Ramos (cell line): ENCODE measurements around the gene ZP3.
"Not testable (repeated sequence)": the region's sequence is repeated elsewhere in the genome, so short reads cannot be mapped to it uniquely, and the experiment has no call there.

Experiments
- in situ Hi-C: fragments of 300-500 bp; cut with MboI; formaldehyde crosslinking; loops from one replicate; pipeline ENCODE4 v1.14.3; 2022; ENCODE audit warnings: low sequenced_read_pairs; ENCODE audit not compliant: unreplicated experiment

Gene ZP3

DNA sequence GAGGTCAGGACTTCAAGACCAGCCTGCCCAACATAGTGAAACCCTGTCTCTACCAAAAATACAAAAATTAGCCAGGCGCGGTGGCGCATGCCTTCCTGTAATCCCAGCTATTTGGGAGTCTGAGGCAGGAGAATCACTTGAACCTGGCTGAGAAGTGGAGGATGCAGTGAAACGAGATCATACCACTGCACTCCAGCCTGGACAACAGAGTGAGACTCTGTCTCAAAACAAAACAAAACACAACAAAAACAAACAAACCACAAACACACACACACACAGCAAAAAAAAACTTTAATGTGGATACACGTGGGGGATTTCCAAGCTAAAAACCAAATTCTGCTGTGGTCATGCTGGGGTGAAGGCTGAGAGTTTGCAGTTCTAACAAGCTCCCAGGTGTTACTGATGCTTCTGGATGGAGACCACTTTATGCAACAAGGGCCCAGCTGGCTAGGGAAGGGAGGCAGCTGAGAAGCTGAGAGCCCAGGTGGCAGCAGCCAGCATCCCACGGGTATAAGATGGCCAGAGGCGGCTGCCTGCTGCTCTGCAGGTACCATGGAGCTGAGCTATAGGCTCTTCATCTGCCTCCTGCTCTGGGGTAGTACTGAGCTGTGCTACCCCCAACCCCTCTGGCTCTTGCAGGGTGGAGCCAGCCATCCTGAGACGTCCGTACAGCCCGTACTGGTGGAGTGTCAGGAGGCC is at the start of gene ZP3:
TSS of gene ZP3 (plus strand) at position 538 of the 699 bp plus-strand sequence. CDS start at position 553, 15 bp downstream.
- in situ Hi-C loops: loop anchor here (10.0 kb wide), 1 partner anchor 80 kb away; no protein-coding TSS in a partner anchor

DNA sequence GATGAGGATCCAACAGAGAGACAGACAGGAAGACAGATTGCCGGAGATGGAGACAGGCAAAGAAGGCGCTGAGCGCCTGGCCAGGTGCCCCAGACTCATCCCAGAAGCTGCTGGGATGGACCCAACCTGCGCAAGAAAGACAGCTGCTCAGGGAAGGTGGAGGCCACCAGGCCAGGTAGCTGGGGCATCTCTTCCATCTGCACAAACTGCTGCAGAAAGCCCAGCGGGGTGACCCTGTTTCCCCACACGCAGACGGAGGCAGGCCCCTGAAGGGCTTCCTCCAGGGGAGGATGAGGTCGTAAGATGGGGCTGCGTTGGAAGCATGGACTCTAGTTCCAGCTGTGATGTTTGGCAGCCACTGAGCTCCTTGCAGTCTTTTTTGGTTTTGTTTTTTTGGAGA is 49.5 kb upstream of the ZP3 start:
- in situ Hi-C loops: no loop called here

DNA sequence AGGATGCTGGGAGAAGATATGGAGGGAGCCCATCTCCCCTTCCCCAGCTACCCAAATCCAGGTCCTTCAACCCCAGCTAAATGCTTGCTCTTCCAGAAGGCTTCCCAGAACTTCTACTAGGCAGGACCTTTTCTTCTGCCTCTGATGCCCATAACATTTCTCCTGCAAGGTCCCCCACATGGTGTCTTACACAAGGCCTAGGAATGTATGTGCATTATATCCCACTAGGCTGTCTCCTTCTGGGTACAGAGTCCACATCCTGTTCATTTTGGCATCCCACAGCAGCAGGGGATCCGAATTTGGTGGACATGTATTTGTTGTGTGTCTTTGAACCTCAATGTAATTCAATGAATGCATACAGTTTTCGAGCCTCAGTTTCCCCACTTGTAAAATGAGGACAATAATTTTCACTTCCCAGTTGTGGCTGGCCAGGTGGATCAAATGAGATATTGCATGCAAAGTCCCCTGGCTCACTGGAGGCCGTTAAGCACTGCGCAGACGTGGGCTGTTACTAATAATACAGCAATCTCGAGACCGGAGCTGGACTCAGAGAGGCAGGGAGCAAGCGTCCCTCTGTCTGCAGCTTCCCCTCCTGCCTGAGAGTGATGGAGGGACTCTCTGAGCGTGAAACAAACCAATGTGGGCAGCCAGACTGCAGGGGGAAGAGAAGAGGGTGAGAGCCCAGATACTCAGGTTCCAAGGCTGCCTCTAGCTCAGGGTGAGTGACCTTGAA is 47.4 kb upstream of the ZP3 start:
- in situ Hi-C loops: no loop called here

DNA sequence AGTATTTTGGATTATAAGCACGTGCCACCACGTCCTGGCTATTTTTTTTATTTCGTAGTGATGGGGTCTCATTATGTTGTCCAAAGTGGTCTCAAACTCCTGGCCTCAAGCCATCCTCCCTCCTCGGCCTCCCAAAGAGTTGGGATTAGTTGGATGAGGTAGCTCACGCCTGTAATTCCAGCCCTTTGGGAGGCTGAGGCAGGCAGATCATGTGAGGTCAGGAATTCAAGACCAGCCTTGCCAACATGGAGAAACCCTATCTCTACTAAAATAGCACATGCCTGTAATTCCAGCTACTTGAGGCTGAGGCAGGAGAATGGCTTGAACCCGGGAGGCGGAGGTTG is 44.2 kb upstream of the ZP3 start:
- in situ Hi-C loops: no loop called here

DNA sequence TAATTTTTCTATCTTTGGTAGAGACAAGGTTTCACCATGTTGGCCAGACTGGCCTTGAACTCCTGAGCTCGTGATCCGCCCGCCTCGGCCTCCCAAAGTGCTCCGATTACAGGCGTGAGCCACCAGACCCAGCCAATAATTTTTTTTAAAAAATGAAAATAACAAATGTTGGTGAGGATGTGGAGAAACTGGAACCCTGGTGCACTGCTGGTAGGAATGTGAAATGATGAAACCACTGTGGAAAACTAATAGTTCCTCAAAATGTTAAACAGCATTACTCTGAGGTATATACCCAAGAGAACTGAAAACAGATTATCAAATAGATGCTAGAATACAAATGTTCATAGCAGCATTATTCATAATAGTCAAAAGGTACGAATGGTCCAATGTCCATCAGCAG is 42.9 kb upstream of the ZP3 start:
- in situ Hi-C loops: no loop called here

DNA sequence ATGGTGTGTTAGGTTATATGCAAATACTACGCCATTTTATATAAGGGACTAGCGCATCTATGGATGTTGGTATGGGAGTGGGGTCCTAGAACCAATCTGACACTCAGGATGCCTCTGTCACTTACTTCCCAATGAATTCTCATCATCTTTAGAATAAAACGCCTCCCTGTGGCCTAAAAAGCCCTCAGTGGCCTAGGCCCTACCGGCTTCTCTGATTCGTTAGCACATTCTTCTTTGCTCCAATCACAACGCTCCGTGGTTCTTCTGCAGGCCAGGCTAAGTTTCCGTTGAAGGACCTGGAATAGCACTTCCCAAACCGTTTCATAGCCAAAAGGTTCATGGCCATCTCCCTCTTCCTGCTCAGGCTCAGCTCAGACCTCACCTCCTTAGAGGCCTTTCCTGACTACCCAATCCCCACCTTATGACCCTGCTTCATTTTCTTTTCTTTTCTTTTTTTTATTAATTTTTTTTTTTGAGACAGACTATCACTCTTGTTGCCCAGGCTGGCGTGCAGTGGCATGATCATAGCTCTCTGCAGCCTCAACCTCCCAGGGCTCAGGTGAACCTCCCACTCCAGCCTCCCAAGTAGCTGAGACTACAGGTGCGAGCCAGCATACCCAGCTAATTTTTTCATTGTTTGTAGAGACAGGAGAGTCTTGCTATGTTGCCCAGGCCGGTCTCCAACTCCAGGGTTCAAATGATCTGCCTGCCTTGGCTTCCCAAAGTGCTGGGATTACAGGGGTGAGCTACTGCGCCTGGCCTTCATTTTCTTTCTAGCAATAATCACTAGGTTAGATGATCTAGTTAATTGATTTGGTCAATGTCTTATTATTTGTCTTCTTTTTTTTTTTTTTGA is 41.4 kb upstream of the ZP3 start:
- in situ Hi-C loops: no loop called here

DNA sequence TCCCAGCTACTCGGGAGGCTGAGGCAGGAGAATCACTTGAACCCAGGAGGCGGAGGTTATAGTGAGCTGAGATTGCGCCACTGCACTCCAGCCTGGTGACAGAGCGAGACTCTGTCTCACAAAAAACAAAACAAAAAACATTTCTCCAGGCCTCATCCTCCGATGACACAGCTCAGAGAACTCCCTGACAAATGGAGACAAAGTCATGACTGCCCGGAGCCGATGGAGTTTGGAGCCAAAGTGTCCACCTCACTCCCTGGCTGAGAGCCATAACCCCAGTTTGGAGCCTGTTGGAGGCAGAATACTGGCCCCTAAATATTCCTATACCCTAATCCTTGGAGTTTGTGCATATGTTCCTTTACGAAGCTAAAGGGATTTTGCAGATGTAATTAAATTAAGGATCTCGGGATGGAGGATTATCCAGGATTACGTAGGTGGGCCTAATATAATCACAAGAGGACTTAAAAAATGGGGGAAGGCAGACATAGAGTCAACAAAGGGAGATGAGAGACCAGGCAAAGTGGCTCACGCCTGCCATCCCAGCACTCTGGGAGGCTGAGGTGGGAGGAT is 38.0 kb upstream of the ZP3 start:
- in situ Hi-C loops: no loop called here

DNA sequence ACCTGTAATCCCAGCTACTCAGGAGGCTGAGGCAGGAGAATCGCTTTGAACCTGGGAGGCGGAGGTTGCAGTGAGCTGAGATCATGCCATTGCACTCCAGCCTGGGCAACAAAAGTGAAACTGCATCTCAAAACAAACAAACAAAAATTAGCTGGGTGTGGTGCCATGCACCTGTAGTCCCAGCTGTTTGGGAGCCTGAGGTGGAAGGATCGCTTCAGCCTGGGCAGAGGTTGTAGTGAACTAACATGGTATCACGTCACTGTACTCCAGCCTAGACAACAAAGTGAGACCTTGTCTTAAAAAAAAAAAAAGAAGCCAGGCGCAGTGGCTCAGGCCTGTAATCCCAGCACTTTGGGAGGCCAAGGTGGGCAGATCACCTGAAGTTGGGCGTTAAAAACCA is 37.0 kb upstream of the ZP3 start:
- in situ Hi-C loops: not testable (repeated sequence)

DNA sequence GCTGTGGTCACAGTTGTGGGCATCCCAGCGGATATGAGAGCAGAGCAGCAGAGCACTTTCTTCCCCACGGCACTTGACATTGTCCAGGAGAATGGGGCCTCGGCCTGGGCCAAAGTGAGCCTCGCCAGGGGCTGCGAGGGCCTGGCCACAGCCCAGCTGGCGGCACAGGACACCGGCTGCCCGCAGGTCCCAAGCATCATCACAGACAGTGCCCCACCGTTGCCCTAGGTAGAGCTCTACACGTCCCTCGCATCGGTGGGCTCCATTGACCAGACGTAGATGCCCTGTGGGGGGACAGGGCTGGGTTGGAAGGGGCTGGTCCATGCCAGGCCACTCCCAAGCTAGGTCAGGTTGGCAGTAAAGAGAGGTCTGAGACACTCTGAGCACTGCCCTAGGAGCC is 34.7 kb upstream of the ZP3 start:
- in situ Hi-C loops: no loop called here

DNA sequence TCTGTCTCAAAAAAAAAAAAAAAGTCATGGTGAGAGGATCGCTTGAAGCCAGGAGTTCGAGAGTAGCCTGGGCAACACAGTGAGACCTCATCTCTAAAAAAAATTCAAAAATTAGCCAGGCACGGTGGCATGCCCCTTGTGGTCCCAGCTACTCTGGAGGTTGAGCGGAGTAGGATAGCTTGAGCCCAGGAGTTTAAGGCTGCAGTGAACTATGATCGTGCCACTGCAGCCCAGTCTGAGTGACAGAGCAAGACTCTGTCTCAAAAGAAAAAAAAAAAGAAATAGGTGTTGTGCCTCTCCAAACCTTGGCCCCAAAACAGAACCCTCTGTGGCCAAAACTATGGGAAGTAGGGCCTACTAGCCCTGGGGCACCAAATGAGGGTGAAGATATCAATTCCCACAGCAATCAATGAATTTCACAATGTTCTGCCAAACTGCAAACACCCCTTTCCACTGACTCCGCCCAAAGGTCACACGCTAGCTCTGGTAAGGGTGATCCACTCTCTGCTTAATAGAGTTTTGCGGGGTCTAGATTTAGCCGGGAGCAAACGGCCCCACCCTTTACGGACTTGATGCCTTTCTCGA is 32.1 kb upstream of the ZP3 start:
- in situ Hi-C loops: no loop called here

DNA sequence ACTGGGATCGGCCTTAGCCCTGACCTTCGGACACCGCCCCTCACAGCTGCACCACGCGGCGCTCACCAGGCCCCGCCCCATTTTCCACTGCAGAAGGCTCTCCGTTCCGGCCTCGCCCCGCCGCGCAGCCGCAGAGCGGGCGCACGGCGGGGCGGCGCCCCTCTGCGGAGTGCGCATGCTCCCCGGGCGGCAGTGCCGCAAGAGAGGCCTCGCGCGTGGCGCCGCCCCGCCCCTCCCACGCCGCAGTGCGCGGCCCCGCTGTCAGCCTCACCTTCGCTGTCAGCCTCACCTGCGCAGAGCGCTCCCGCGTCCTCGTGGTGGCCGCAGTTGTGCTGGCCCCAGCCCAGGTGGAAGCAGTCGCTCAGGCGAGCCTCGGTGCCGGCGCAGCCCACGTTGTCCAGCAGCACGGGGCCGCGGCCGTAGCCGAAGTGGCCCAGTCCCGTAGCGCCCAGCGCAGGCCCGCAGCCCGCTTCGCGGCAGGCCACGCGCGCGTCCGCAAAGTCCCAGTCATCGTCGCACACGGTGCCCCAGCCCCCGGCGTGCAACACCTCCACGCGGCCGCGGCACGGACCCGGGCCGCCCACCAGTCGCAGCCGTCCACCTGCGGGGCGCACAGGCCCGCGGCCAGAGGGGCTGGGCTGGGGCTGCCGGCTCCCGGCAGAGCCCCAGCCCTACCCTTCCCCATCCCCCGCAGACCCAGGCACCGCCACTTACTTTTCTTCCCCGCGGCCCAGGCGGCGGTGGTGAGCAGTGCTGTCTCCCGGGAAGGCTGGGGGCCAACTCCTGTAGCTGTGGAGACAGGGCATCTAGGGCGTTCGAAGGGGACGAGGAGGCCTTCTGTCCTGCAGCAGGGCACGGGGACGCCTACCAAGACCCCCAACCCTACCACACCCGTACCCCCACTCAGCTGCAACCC is 31.4 kb upstream of the ZP3 start:
- in situ Hi-C loops: no loop called here

DNA sequence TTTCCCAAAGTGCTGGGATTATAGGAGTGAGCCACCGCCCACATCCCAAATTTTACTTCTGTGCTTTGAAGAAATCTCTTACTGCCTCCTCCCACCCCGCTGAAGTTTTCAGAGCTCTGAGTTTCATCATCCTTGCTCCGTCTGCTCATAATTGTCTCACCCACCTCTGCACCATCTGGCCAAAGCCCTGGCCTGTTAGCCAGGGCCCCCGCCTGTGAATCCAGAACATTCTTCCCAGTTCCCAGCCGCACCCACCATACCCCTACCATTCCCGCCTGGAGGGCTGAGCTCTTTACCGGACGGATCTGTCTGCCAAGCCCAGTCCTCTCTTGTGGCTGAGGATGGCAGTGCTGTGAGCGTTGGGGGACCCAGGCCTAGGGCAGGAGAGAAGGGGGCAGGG is 29.8 kb upstream of the ZP3 start:
- in situ Hi-C loops: no loop called here

DNA sequence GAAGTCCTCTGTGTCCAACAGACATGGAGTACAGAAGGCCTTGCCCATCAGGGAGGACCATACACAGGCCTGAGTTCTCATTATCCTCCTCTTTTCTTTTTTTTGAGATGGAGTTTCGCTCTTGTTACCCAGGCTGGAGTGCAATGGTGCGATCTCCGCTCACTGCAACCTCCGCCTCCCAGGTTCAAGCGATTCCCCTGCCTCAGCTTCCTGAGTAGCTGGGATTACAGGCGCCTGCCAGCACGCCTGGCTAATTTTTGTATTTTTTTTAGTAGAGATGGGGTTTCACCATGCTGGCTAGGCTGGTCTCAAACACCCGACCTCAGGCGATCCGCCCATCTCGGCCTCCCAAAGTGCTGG is 29.2 kb upstream of the ZP3 start:
- in situ Hi-C loops: not testable (repeated sequence)

DNA sequence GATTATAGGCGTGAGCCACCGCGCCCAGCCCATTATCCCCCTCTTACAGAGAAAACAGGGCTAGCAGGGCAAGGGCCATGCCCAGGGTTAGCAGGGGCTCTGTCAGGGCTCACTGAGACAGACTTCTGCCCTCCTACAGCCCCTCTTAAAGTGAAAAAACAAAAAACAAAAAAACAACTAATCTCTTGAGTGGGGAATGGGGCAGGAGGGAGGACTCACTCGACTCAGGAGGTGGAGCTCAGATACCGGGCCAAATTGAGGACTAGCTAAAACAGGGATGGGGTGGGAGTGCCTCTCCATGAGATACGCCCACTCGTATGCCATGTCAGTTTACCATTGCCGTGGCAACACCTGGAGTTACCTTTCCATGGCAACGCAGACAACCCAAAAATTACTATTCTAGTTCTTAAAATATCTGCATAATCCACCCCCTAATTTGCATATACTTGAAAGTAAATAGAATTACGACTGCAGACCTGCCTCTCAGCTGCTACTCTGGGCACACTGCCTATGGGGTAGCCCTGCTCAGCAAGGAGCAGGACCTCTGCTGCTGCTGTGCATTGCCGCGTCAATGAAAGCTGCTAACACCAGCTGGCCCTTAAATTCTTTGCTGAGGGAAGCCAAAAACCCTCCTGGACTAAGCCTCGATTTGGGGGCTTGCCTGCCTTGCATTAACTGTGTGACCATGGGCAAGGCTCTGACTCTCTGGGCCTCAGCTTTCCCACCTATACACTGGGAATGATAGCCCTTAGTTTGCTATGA is 28.6 kb upstream of the ZP3 start:
- in situ Hi-C loops: no loop called here

DNA sequence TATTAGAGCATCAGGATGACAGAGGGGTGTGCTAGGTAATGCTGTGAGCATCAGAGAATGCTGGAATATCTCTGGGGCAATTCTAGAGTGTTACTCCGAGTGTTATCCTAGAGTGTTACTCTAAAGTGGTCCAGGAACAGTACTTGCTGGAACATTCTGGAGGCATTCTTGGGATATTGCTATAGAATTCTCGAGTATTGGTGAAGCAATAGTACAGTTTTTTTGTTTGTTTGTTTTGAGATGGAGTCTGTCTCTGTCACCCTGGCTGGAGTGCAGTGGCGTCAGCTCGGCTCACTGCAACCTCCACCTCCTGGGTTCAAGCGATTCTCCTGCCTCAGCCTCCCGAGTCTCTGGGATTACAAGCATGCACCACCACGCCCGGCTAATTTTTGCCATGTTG is 27.9 kb upstream of the ZP3 start:
- in situ Hi-C loops: no loop called here

DNA sequence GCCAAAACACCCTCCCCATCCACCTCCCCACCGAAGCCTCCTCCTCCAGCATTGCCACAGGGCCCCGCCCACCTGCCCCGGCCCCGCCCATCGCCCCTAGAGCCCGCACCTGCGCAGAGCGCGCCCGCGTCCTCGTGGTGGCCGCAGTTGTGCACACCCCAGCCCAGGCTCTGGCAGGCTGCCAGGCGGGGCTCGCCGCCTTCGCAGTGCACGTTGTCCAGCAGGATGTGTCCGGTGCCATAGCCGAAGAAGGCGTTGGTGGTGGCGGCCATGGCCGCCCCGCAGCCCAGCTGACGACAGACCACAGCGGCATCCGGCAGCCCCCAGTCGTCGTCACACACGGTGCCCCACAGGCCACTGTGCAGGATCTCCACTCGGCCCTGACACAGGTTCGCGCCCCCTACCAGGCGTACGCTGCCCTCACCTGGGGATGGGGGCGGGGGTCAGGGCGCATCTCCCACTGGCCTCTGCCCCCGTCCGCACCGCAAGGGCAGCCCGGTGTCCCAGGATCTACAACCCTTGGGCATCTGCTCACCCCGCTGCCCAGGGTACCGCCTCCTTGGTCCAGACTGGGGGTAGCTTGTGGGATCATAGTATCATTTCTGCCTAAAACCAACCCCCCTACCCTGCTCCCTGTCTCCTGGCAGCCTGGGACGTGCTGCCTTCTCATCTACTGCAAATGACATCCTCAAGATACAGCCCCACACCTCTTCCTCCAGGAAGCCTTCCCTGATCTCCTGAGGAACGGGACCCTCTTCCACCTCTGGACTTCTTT is 27.2 kb upstream of the ZP3 start:
- in situ Hi-C loops: no loop called here

DNA sequence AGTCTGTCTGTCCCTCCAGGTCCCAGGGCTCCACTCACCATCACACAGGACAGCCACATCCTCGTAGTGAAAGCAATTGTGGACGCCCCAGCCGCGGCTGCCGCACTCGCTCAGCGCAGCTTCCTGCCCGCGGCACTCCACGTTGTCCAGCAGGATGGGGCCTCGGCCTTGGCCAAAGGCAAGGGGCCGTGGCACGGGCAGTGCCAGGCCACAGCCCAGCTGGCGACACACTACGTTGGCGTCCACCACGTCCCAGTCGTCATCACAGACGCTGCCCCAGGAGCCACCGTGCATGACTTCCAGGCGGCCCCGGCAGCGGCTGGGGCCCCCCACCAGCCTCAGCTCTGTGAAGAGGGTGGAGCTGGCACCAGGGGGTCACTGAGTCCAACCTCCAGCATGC is 24.5 kb upstream of the ZP3 start:
- in situ Hi-C loops: no loop called here

DNA sequence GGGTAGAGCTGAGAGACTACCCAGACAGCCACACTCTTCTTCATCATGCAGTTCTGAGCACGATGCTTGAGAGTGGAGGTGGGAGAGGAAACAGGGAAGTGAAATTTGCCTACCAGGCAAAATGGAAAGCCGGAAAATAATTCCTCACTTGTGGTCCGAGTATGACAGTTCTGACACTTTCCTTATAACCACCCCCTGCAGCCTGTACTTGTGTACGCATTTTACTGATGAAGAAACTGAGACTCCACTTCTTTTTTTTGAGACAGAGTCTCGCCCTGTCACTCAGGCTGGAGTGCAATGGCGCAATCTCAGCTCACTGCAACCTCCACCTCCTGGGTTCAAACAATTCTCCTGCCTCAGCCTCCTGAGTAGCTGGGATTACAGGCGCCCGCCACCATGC is 21.7 kb upstream of the ZP3 start:
- in situ Hi-C loops: not testable (repeated sequence)
